ENCODE results near the gene ABHD12.
"Not testable (repeated sequence)": the region's sequence is repeated elsewhere in the genome, so short reads cannot be mapped to it uniquely, and the experiment has no call there.

Gene ABHD12

GRCh38 chr20:25390538-25391528 lies at the start of gene ABHD12:
Gene ABHD12 (minus strand): TSS chr20:25390835. CDS start chr20:25390703, 132 bp downstream.
- FAIRE-seq = no peak

DNA sequence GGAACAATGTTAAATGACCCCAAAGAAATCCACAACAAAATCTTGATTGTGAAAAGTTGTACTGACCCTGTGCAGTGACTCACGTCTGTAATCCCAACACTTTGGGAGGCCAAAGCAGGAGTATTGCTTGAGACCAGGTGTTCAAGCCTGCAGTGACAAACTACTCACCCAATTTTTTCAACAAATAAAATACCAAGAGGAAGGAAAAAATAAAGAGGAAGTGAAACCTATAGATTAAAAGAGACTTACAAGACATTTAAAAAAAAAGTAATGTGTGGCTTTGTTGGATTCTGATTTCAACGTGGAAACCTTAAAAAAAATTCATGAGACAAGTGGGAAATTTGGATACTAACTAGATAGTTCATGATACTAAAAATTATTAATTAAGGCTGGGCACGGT lies 48.7 kb upstream of the ABHD12 start:
- no peak for FAIRE-seq

DNA sequence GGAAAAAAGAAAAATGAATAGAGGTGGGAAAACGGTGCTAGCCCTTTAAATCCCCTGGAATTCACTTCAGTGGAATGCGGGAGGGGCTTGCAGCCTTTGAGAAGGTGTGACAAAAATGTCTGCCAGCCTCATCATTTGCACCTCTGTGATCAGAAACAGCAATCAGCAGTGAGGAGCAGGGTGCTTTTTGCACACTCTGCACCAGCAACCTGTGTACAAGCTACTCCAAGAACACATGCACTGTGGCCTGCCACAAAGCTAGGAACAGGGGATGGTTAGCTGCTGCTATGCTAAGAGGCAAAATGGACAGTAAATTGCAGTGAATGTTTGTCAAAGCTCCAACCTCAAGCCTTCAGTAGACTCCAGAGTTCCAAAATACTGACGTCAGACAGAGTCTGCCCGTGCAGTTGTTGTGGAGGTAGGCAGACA lies 46.5 kb upstream of the ABHD12 start:
- no peak for FAIRE-seq

GRCh38 chr20:25424536-25424935 lies 33.9 kb upstream of the ABHD12 start:
- FAIRE-seq = no peak

- no peak for FAIRE-seq
These were observed 31.4 kb upstream of the ABHD12 start for GRCh38 chr20:25422032-25422431.

GRCh38 chr20:25421102-25421501 lies 30.5 kb upstream of the ABHD12 start:
- no peak for FAIRE-seq

DNA sequence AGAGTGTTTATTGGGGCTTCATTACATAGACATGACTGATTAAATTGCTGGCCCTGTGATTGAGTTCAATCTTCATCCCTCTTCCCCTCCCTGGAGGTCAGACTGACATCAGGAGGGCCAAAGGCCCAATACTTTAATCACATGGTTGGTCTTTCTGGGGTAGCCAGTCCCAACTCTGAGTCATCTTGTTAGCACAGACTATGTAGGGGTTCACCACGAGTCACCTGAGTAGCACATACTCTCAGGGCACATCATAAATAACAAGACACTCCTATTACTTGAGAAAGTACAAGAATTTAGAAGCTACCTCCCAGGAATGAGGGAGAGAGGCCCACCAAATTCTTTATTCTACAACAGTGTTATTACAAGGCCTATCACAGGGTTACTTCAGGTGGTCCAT lies 28.1 kb upstream of the ABHD12 start:
- no peak for FAIRE-seq

- no peak for FAIRE-seq
These were observed 18.3 kb upstream of the ABHD12 start for GRCh38 chr20:25408890-25409289.

- no peak for FAIRE-seq
These were observed 17.5 kb upstream of the ABHD12 start for GRCh38 chr20:25408170-25408547.

DNA sequence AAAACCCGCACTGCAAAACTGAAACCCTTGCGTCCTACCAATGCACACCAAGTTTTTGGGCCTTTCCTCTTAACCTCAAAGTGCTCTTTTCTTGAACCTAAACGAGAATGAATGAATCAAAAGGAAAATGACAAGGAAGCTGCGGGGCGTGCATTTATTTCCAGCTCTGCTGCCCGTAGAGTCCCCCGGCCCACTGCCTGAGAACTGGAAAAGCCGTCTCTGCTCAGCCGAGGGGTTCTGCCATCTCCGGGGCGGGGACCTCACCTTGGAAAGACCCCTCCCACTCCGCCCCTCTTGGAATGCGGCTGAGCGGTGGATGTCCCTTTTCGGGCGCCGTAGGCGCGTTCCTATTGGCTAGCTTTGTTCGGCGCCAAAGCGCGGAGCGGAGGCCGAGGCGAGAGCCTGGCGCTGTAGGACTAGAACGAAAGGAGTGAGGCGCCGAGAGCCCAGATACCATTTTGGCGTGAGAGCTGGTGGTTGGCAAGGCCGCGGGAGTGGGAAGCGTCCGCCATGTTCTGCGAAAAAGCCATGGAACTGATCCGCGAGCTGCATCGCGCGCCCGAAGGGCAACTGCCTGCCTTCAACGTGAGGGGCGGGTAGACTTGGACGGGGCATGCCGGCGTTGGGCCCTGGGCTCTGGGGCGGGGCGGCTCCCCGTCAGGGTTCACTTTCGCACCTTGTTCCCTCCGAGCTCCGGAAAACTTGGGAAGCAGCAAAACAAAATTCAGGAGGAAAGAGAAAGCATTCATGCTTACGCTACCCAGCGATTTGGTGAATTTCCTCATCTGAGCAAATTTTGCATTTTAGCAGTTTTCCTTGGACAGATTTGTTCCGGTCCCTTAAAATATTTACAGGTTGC lies 16.9 kb upstream of the ABHD12 start, which contains the start of gene GINS1:
GINS1 (plus strand) TSS at position 363 of the 859 bp plus-strand sequence; CDS start at position 511, 148 bp downstream.
- peak; percentile 22 for FAIRE-seq

- no peak for FAIRE-seq
These were observed 11.9 kb upstream of the ABHD12 start for GRCh38 chr20:25402583-25402982.

DNA sequence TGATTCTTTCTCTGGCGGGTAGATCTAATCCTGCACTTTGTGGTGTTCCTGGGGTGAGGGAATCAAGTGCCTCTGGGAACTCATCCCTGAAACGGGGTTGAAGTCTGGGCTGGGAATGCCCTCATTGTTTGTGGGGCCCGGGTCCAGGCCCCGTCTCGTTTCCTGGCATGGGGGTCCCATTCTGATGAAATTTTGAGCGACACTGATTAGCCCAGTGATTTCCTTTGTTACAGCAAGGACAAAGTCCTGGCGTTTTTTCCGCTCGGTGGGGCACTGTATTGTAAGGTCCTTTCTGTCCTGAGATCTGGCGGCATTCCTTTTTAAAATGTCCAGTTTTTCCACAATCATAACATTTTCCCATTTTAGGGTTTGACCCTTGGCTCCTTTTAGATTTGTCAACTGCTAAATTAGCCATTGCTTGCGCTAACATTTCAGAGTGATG lies 9.7 kb upstream of the ABHD12 start:
- not testable (repeated sequence) for FAIRE-seq

GRCh38 chr20:25399037-25399430 lies 8.4 kb upstream of the ABHD12 start:
- FAIRE-seq = peak; percentile 34

GRCh38 chr20:25398376-25399036 lies 7.9 kb upstream of the ABHD12 start:
- no peak for FAIRE-seq

DNA sequence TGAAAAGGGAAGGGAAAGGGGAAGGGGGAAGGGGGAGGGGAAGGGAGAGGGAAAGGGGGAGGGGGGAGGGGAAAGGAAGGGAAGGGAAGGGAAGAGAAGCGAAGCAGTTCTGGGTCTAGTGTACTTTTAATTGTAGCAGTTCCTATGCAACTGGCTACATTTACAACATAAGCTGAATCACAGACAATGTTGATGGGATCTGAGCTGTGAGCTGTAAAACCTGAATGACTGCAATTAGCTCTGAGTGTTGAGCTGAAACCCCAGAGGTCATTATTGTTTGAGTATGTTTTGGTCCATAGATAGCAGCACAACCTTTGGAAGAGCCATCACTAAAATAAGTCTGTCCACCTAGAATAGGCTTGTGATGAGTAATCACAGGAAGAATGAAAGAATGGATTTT lies 7.2 kb upstream of the ABHD12 start:
- FAIRE-seq = no peak

DNA sequence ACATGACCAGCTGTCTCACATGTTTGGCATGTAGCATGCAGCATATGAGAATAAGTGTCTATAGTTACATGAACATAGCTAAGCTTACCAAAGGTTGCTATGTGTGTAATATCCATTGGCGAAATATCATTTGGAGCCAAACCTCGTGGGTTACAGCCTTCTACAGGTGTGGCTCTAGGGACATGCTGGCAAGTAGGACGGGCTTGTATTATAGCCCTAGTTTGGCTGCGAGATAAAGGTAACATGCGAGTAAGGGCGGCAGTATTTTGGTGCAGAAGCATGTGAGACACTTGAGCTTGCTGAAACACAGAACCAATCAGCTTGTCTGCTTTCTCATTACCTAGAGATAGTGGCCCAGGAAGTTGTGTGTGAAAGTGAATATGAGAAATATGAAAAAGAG lies 6.5 kb upstream of the ABHD12 start:
- no peak for FAIRE-seq

GRCh38 chr20:25394996-25395395 lies 4.4 kb upstream of the ABHD12 start:
- no peak for FAIRE-seq

GRCh38 chr20:25394276-25394675 lies 3.6 kb upstream of the ABHD12 start:
- no peak for FAIRE-seq

DNA sequence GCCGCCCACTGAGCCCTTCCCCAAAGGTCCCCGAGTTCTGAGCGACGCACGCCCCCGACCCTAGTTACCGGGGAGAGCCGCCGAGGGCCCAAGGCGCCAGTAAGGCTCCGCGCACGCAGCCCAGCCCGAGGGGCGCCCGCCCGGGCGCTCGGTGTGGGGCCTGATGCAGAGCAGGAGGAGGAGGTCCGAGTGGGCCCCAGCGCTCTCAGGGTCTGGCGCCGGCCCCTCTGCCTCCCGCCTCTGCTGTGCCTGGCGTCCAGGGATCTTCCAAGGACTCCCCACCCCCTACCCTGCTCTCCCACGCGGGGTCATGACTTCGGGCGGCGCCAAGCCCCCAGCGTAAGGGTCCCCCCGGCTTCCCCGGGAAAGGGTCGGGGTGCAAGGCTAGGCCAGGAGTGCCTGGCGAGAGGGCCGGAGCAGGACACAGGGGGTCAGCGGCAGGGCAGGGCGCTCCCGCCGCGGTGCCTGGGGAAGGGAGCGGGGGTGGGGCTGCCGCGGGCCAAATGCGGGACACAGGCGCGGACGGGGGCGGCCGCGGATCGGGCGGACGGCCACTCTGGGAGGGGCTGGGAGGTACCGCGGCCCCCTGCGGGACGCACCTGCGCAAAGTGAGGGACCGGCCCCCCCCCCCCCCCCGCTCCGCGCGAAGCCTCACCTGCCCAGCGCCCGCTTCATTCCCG lies 637 bp downstream of the ABHD12 start:
- no peak for FAIRE-seq

DNA sequence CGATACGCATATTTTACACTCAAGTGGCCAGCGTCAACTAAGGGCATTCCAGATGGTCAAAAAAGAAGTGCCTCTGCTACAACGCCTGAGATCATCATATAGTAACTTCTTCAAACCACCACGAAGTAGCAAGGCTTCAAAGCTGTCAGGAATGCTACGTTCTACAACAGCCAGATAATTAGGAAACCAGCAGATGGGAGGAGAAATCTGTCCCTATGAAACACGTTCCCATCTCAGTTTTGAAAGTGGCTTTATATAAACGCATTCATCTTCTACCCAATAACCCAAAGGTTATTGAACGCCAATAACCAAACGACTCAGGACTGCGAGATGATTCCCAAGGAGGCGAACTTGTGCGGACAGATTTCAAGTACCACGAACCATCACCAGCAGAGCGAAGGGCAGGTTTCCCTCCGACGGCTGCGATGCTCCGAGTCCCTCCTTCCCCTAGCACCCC lies 1.2 kb downstream of the ABHD12 start:
- no peak for FAIRE-seq

DNA sequence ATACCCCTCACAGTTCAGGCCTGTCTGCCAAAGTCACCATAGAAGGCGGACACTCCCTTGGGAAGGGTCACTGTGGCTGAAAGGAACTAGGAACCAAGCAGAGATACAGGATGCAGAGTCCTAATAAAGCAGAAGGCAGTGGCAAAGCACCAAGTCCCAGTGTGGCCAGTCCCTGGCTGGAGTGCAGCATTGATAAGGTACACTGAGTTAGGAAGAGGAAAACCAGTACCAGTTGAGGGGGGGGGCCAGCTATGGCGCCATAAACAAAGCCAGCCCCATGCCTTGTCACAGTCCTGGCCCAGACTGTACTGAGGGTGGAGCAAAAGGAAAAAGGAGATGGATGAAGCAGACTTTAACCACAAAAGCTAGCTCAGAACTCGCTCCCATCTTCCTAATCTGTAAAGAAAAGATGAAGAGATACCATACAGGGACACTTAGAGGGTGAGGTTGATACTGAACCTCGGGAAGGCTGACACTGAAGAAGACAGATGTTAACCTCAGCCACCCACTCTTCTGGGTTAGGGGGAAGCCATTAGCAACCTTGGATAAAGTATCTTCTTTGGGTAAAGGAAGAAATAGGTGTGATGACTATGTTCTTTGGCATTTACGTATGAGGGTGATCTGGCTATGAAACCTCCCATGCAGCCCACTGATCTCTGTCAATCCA lies 7.8 kb downstream of the ABHD12 start:
- FAIRE-seq = no peak
